Stimulated activated CD4-positive, alpha-beta T cell treated with anti-CD3 and anti-CD28 coated beads, Interleukin-15, amount 100 ng/mL, for 48 hours (primary cell): ENCODE measurements around the gene IZUMO1.
A peak's percentile ranks its signal among the peaks of the same experiment; 100 is the strongest.
"Not testable (repeated sequence)": the region's sequence is repeated elsewhere in the genome, so short reads cannot be mapped to it uniquely, and the experiment has no call there.

Source experiments
- DNase-seq, 2 donors: peaks; one replicate each; pipeline ENCODE4 v3.0.0-alpha.2; 2020; ENCODE audit warnings: low read depth in 2 of 2

The IZUMO1 gene

GRCh38 chr19:48746738-48747575 lies at the start of gene IZUMO1:
Gene IZUMO1, minus strand, starts transcription at chr19:48746909. Its CDS starts 1,050 bp downstream, at chr19:48745859.
- peak in 1 of 2 donors; percentile 50 for DNase-seq

GRCh38 chr19:48795685-48796070 lies 49.0 kb upstream of the IZUMO1 start:
- no peak for DNase-seq

DNA sequence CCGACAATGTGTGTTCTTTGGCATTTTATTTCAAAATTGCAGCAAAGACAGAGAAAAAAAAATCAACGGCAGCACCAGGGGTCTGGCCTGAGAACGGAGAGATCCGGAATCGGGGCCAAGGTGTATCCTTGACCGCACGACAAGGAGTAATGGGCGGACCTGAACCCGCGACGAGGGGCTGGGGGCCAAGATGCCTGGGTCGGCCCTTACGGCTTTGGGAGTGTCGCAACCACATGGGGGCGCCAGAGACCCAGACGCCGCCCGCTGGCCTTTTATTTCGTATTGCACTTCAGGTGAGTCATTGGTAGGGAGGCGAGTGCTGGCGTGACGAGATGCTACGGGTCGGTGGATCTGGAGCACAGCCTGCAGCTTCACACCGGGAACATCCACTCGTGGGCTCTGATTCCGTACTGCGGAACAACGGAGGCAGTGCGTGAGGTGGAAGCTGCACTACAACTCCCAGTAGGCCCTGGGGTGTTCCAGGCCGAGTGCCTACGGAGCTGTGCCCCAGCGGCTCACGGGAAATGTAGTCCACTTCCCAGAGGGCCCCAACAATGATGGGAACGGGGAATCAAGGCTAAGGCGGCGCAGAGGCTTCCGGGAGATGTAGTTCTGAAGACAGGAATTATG lies 48.5 kb upstream of the IZUMO1 start:
- peak; percentile 75 to 77 for DNase-seq

GRCh38 chr19:48794291-48794690 lies 47.6 kb upstream of the IZUMO1 start:
- no peak for DNase-seq

- DNase-seq: no peak
Measured at GRCh38 chr19:48793271-48793670, 46.6 kb upstream of the IZUMO1 start.

DNA sequence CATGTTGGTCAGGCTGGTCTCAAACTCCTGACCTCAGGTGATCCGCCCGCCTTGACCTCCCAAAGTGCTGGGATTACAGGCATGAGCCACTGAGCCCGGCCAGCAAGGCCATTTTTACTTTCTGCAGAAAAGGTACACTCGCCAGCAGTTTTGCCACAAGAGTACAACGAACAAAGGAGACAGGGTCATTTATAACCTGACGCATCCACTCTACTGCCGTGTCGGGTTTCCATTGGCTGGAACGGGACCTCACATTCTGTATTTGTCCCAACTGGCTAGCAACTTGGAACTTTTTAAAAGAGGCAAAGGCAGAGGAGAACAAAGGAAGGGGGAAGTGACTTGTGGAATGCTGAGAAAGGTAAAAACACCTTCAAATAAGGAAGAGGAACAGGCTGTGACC lies 40.6 kb upstream of the IZUMO1 start:
- not testable (repeated sequence) for DNase-seq

GRCh38 chr19:48786422-48786821 lies 39.7 kb upstream of the IZUMO1 start:
- DNase-seq: not testable (repeated sequence)

- DNase-seq: no peak
Measured at GRCh38 chr19:48784527-48784926, 37.8 kb upstream of the IZUMO1 start.

- no peak for DNase-seq
Measured at GRCh38 chr19:48780631-48781391, 34.1 kb upstream of the IZUMO1 start.

GRCh38 chr19:48779636-48780035 lies 32.9 kb upstream of the IZUMO1 start:
- DNase-seq: no peak

DNA sequence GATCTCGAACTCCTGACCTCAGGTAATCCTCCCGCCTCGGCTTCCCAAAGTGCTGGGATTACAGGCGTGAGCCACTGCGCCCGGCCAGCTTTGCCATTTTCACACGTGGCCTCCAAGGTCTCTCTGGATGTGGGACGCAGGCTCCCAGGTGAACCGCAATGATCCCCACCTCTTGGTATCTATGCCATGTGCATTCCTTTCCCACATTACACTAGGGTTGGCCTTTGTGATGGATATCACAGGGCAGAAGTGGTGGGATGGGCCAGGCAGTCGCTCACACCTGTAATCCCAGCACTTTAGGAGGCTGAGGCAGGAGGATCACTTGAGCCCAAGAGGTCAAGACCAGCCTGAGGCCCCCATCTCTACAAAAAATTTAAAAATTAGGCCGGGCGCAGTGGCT lies 31.0 kb upstream of the IZUMO1 start:
- no peak for DNase-seq

- no peak for DNase-seq
Measured at GRCh38 chr19:48777139-48777538, 30.4 kb upstream of the IZUMO1 start.

DNA sequence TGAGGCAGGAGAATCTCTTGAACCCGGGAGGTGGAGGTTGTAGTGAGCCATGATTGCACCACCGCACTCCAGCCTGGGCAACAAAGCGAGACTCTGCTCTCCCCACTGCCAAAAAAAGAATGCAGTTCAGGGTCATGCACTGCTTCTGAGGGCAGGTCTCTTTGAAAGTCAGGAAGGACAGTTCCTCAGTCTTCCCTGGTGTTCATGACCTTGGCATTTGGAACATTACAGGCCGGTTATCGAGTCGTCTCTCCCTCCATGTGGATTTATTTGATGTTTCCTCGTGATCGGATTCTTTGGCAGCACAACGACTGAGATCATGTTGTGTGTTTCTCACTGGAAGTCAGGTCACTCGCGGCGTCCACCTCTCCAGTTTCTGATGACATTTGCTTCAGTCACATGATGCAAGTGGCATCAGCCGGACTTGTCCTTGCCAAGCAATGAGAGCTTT lies 25.8 kb upstream of the IZUMO1 start:
- DNase-seq: no peak

- DNase-seq: no peak
Measured at GRCh38 chr19:48770734-48771472, 24.2 kb upstream of the IZUMO1 start.

- DNase-seq: no peak
Measured at GRCh38 chr19:48770266-48770665, 23.6 kb upstream of the IZUMO1 start.

DNA sequence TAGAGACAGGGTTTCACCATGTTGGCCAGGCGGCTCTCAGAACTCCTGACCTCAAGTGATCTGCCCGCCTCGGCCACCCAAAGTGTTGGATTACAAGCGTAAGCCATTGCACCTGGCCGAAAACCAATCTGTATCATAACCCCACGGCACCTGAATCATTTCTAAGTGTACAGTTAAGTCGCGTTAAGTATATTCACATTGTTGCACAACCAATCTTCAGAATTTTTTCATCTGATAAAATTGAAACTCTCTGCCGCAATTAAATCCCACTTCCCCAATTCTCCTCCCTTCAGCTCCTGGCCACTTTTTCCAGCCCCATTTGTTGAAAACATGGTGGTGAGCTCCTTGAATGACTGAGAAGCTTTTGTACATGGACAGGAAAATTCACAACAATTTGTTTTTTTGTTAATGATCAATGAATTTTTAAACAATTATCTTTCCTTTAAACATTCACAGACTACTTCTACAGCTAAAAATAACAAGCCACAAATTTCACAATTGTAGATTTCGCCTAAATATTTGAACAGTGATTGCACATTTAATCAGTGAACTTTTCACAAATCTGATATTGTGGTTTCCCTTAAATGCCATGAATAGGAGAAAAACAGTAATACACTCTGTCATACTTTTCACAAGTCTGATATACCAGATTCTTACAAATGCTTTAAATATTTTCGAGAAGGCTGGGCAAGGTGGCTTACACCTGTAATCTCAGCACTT lies 22.4 kb upstream of the IZUMO1 start:
- DNase-seq: no peak

GRCh38 chr19:48768171-48768753 lies 21.6 kb upstream of the IZUMO1 start:
- DNase-seq: not testable (repeated sequence)

DNA sequence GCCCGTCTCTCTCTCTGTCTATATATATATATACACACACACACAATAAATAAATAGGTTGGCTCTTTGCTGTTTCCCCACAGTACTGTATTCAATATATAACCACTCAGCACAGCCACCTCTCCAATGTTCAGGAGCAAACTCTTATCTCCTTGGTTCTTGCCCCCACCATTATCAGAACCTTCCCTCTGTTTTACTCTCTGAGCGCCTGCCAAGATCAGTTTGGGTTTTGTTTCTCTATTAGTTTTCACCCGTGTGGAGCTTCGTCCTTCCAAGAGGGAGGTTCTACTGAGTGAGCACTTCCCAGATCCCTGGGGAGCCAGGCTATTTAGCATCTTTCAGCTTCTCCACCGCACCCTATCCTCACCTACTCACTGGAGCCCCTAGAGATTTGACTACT lies 19.1 kb upstream of the IZUMO1 start:
- not testable (repeated sequence) for DNase-seq

GRCh38 chr19:48760504-48761205 lies 13.9 kb upstream of the IZUMO1 start:
- no peak for DNase-seq

DNA sequence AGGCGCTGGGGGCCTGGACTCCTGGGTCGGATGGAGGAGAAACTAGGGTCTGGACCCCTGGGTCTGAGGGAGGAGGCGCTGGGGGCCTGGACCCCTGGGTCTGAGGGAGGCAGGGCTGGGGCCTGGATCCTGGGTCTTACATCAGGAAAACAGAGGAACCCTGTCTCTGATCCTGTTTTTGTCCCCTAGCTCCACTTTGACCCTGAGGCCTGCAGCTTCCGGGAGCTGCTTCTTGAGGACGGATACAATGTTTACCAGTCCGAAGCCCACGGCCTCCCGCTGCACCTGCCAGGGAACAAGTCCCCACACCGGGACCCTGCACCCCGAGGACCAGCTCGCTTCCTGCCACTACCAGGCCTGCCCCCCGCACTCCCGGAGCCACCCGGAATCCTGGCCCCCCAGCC lies 11.0 kb upstream of the IZUMO1 start:
- DNase-seq: no peak
